HG03558 (cell line): ENCODE results near the gene PRKAR1A.
"Not testable (repeated sequence)": the region's sequence is repeated elsewhere in the genome, so short reads cannot be mapped to it uniquely, and the experiment has no call there.

Experiments used
- ATAC-seq: cut with Tn5 transposase; IDR thresholded peaks from one replicate; pipeline ENCODE4 v1.9.1; 2021; ENCODE audit warnings: moderate number of reproducible peaks; ENCODE audit not compliant: unreplicated experiment; ENCODE audit errors: extremely low read depth

PRKAR1A gene

GRCh38 chr17:68512247-68512959 is at the start of gene PRKAR1A:
Gene PRKAR1A (plus strand): TSS chr17:68512430. CDS start chr17:68515400, 2,970 bp downstream.
- peak; percentile 90 for ATAC-seq

GRCh38 chr17:68463211-68464019 is 48.8 kb upstream of the PRKAR1A start:
- no peak for ATAC-seq

GRCh38 chr17:68468334-68468733 is 43.9 kb upstream of the PRKAR1A start:
- ATAC-seq: no peak

- ATAC-seq: no peak
Measured at GRCh38 chr17:68468788-68469187, 43.4 kb upstream of the PRKAR1A start.

- ATAC-seq: no peak
Measured at GRCh38 chr17:68470961-68471360, 41.3 kb upstream of the PRKAR1A start.

GRCh38 chr17:68480885-68481284 is 31.3 kb upstream of the PRKAR1A start:
- ATAC-seq: no peak

GRCh38 chr17:68482576-68483041 is 29.6 kb upstream of the PRKAR1A start:
- no peak for ATAC-seq

- no peak for ATAC-seq
Measured at GRCh38 chr17:68484458-68484857, 27.8 kb upstream of the PRKAR1A start.

- ATAC-seq: no peak
Measured at GRCh38 chr17:68489919-68490318, 22.3 kb upstream of the PRKAR1A start.

- no peak for ATAC-seq
Measured at GRCh38 chr17:68491381-68492231, 20.6 kb upstream of the PRKAR1A start.

GRCh38 chr17:68492394-68493054 is 19.7 kb upstream of the PRKAR1A start:
- ATAC-seq: not testable (repeated sequence)

GRCh38 chr17:68495081-68495480 is 17.1 kb upstream of the PRKAR1A start:
- ATAC-seq: no peak

- ATAC-seq: peak; percentile 84
Measured at GRCh38 chr17:68497885-68498319, 14.3 kb upstream of the PRKAR1A start.

- no peak for ATAC-seq
Measured at GRCh38 chr17:68498479-68499326, 13.5 kb upstream of the PRKAR1A start.

- no peak for ATAC-seq
Measured at GRCh38 chr17:68499587-68499986, 12.6 kb upstream of the PRKAR1A start.

- ATAC-seq: no peak
Measured at GRCh38 chr17:68501074-68501473, 11.2 kb upstream of the PRKAR1A start.

- no peak for ATAC-seq
Measured at GRCh38 chr17:68505951-68506350, 6.3 kb upstream of the PRKAR1A start.

- ATAC-seq: no peak
Measured at GRCh38 chr17:68507576-68507975, 4.7 kb upstream of the PRKAR1A start.
